ENCODE measurements around the gene SFTA2. TPM values are rescaled to one million over a fixed set of nuclear protein-coding genes. Genes with fewer than 3 reads are reported as not detected.

SFTA2 gene
- total and polyA plus RNA-seq, 4 donors, result 65.4 to 2,392 (median 573) TPM

DNA sequence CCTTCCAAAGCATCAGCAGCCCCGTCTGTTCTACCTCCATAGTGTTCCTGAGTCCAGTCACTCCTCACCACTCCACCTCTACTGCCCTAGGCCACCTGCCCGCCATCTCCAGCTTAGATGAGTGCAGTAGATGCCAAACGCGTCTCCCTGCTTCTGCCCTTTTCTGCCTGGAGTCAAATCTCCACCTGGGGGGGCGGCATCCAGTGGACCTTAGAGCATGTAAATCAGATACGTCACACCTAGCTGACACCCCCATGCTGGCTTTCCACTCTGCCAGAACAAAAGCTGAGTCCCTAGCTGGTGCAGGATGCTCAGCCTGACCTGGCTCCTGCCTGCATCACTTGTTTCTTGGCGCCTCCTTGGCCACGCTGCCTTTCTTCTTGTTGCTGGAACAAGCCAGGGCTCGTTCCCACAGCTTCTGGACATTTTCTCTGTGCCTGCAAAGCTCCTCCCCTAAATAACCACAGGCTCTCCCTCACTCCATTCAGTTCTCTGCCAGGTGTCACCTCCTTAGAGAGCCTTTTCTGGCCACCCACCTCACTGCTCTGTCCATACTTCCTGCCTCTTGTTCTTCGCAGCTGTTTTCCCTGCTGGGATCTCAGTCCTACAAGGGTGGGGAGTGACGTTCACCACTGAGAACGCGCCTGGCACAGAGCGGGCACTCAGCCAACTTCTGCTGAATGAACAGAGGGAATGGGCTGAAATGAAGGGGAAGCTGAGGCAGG, 41.9 kb downstream of the SFTA2 start:
- Histone ChIP-seq H3K27ac (ENCODE audit: low read depth in 1 of 2, low read length in 1 of 2) (no peak overlapping the region), H3K9ac (ENCODE audit: insufficient read depth in 1 of 2, low read length in 2 of 2) (no peak overlapping the region), H3K27me3 (ENCODE audit: control insufficient read depth in 3 of 3, insufficient read depth in 3 of 3, low read length in 2 of 3) (no peaks in the 10 kb centered on the region), H3K4me3 (no peak overlapping the region), H3K4me1 (ENCODE audit: control insufficient read depth in 5 of 5, insufficient read depth in 5 of 5, low read length in 5 of 5) (peaks cover 3 to 41% (median 19%) of the 10 kb centered on the region in 5 donors), H3K36me3 (ENCODE audit: control insufficient read depth in 4 of 4, insufficient read depth in 4 of 4, low read length in 4 of 4) (peaks cover 0 to 38% (median 22%) of the 10 kb centered on the region in 4 donors), H3K9me3 (ENCODE audit: control insufficient read depth in 4 of 4, insufficient read depth in 3 of 4, low read length in 3 of 4) (no peaks in the 10 kb centered on the region)
- TF ChIP-seq, protein P1, sequence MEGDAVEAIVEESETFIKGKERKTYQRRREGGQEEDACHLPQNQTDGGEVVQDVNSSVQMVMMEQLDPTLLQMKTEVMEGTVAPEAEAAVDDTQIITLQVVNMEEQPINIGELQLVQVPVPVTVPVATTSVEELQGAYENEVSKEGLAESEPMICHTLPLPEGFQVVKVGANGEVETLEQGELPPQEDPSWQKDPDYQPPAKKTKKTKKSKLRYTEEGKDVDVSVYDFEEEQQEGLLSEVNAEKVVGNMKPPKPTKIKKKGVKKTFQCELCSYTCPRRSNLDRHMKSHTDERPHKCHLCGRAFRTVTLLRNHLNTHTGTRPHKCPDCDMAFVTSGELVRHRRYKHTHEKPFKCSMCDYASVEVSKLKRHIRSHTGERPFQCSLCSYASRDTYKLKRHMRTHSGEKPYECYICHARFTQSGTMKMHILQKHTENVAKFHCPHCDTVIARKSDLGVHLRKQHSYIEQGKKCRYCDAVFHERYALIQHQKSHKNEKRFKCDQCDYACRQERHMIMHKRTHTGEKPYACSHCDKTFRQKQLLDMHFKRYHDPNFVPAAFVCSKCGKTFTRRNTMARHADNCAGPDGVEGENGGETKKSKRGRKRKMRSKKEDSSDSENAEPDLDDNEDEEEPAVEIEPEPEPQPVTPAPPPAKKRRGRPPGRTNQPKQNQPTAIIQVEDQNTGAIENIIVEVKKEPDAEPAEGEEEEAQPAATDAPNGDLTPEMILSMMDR (IDR thresholded peaks at IDR 0.05; ENCODE audit: control extremely low read depth, extremely low read depth), result no peak
- ATAC-seq (ENCODE audit: insufficient read depth, low FRiP score) (no peak), DNase-seq (no peak)
- WGBS, 2 donors, result 88 to 91% methylated on average over 14 of the region's 14 CpGs

DNA sequence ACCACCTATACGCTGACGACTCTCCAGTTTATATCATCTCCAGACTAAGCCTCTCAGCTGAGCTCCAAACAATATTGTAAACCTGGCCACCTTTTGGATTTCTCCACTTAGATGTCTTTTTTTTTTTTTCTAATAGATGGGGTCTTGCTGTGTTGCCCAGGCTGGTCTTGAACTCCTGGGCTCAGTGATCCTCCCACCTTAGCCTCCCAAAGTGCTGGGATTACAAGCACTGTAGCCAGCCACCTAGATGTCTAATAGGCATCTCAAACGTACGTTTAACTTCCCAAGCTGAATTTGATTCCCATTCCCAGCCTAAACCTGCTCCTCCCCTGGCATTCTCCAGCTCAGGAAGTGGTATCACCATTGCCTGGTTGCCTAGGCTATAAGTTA, 42.5 kb downstream of the SFTA2 start:
- Histone ChIP-seq H3K9me3 (ENCODE audit: control insufficient read depth in 4 of 4, insufficient read depth in 3 of 4, low read length in 3 of 4) (no peaks in the 10 kb centered on the region), H3K36me3 (ENCODE audit: control insufficient read depth in 4 of 4, insufficient read depth in 4 of 4, low read length in 4 of 4) (peaks cover 0 to 32% (median 19%) of the 10 kb centered on the region in 4 donors), H3K4me3 (no peak overlapping the region), H3K4me1 (ENCODE audit: control insufficient read depth in 5 of 5, insufficient read depth in 5 of 5, low read length in 5 of 5) (peaks cover 3 to 44% (median 19%) of the 10 kb centered on the region in 5 donors), H3K27ac (ENCODE audit: low read depth in 1 of 2, low read length in 1 of 2) (no peak overlapping the region), H3K9ac (ENCODE audit: insufficient read depth in 1 of 2, low read length in 2 of 2) (no peak overlapping the region), H3K27me3 (ENCODE audit: control insufficient read depth in 3 of 3, insufficient read depth in 3 of 3, low read length in 2 of 3) (no peaks in the 10 kb centered on the region)
- no peak for DNase-seq
- TF ChIP-seq, protein P1 (IDR thresholded peaks at IDR 0.05; ENCODE audit: control extremely low read depth, extremely low read depth), result no peak
- 80 to 92% methylated on average over 4 of the region's 4 CpGs for WGBS, 2 donors
- no peak for ATAC-seq (ENCODE audit: insufficient read depth, low FRiP score)

DNA sequence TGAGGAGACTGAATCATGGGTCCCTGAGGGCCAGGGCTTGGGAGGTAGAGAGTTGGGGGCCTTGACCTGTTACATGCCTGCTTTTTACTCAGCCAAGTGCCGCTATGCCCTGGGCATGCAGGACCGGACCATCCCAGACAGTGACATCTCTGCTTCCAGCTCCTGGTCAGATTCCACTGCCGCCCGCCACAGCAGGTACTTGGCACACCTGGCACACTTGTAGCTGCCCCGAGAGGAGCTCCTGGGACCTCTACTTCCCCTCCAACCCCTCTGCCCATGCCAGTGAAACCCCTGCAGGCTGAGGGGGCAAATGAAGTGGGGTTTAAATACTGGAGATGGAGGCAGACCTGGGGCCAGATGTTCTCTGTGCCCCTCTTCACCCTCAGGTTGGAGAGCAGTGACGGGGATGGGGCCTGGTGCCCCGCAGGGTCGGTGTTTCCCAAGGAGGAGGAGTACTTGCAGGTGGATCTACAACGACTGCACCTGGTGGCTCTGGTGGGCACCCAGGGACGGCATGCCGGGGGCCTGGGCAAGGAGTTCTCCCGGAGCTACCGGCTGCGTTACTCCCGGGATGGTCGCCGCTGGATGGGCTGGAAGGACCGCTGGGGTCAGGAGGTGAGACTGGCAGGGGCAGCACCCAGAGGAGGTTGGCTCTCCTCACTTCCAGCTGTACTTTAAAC, 43.0 kb downstream of the SFTA2 start:
- WGBS, 2 donors, result 94 to 95% methylated on average over 18 of the region's 18 CpGs
- H3K9ac ChIP-seq (ENCODE audit: insufficient read depth in 1 of 2, low read length in 2 of 2), result no peak overlapping the region

More for the DNA sequence above, 43.0 kb downstream of the SFTA2 start:
- no peaks in the 10 kb centered on the region for H3K9me3 ChIP-seq (ENCODE audit: control insufficient read depth in 4 of 4, insufficient read depth in 3 of 4, low read length in 3 of 4)
- H3K4me1 ChIP-seq (ENCODE audit: control insufficient read depth in 5 of 5, insufficient read depth in 5 of 5, low read length in 5 of 5), result peaks cover 3 to 44% (median 19%) of the 10 kb centered on the region in 5 donors
- H3K27me3 ChIP-seq (ENCODE audit: control insufficient read depth in 3 of 3, insufficient read depth in 3 of 3, low read length in 2 of 3), result no peaks in the 10 kb centered on the region
- ATAC-seq (ENCODE audit: insufficient read depth, low FRiP score), result no peak
- TF ChIP-seq, protein P1 (IDR thresholded peaks at IDR 0.05; ENCODE audit: control extremely low read depth, extremely low read depth), result no peak
- DNase-seq, result no peak
- no peak overlapping the region for H3K4me3 ChIP-seq
- peaks cover 0 to 28% (median 17%) of the 10 kb centered on the region in 4 donors for H3K36me3 ChIP-seq (ENCODE audit: control insufficient read depth in 4 of 4, insufficient read depth in 4 of 4, low read length in 4 of 4)
- no peak overlapping the region for H3K27ac ChIP-seq (ENCODE audit: low read depth in 1 of 2, low read length in 1 of 2)

Data from lung (tissue), 12 donors.